Thyroid gland (tissue), 4 donors: Measurements from ENCODE around the gene CRISPLD2.

Experiments
- CTCF ChIP-seq, 6 experiments: fragments of 200-600 bp in 3 of 6; fragments of 450-650 bp in 3 of 6; sonication (generic) in 3 of 6; IDR thresholded peaks; one replicate each; pipeline ENCODE4 v1.5.1; 2016 to 2019; ENCODE audit warnings: antibody characterized with exemption in 6 of 6, mild to moderate bottlenecking in 2 of 6, inconsistent platforms in 1 of 6, moderate library complexity in 1 of 6
- POLR2A ChIP-seq, 2 donors: fragments of 450-650 bp; IDR thresholded peaks; one replicate each; pipeline ENCODE4 v1.6.1; 2017; ENCODE audit warnings: antibody characterized with exemption in 2 of 2, mild to moderate bottlenecking in 2 of 2, moderate library complexity in 1 of 2

GRCh38 chr16:84955427-84955826 is 135.6 kb downstream of the CRISPLD2 start:
- TF ChIP-seq CTCF (IDR thresholded peaks at IDR 0.05) = no peak
- TF ChIP-seq POLR2A (IDR thresholded peaks at IDR 0.05) = no peak
